GM19023 (cell line): ENCODE measurements around the gene ZNF747.
A peak's percentile ranks its signal among the peaks of the same experiment; 100 is the strongest.
"Not testable (repeated sequence)": the region's sequence is repeated elsewhere in the genome, so short reads cannot be mapped to it uniquely, and the experiment has no call there.

Source experiments
- ATAC-seq: cut with Tn5 transposase; IDR thresholded peaks from one replicate; pipeline ENCODE4 v1.9.1; 2021; ENCODE audit warnings: mild to moderate bottlenecking, moderate library complexity; ENCODE audit not compliant: unreplicated experiment

ZNF747 gene

GRCh38 chr16:30535106-30535776, 583 bp upstream of the ZNF747 start:
- no peak for ATAC-seq

- ATAC-seq = no peak
Observed at GRCh38 chr16:30533748-30534367, 800 bp downstream of the ZNF747 start.

GRCh38 chr16:30533146-30533522, 1.5 kb downstream of the ZNF747 start:
- ATAC-seq = no peak

- no peak for ATAC-seq
Observed at GRCh38 chr16:30532285-30533145, 2.1 kb downstream of the ZNF747 start.

GRCh38 chr16:30530163-30531037, 4.3 kb downstream of the ZNF747 start:
- no peak for ATAC-seq

- ATAC-seq = no peak
Observed at GRCh38 chr16:30528799-30529457, 5.7 kb downstream of the ZNF747 start.

- ATAC-seq = no peak
Observed at GRCh38 chr16:30527635-30528178, 7.0 kb downstream of the ZNF747 start.

- peak; percentile 79 for ATAC-seq
Observed at GRCh38 chr16:30526823-30527634, 7.6 kb downstream of the ZNF747 start.

- ATAC-seq = peak; percentile 24
Observed at GRCh38 chr16:30526137-30526822, 8.4 kb downstream of the ZNF747 start, which contains the start of gene ZNF768. TSS of gene ZNF768 (minus strand) at chr16:30526566. CDS start at chr16:30526413, 153 bp downstream.

GRCh38 chr16:30525844-30526136, 8.9 kb downstream of the ZNF747 start:
- ATAC-seq = no peak

- ATAC-seq = no peak
Observed at GRCh38 chr16:30524575-30525568, 9.8 kb downstream of the ZNF747 start.

GRCh38 chr16:30523768-30524574, 10.7 kb downstream of the ZNF747 start:
- no peak for ATAC-seq

- ATAC-seq = not testable (repeated sequence)
Observed at GRCh38 chr16:30522702-30523463, 11.8 kb downstream of the ZNF747 start.

GRCh38 chr16:30521873-30522641, 12.6 kb downstream of the ZNF747 start:
- no peak for ATAC-seq

- ATAC-seq = no peak
Observed at GRCh38 chr16:30521476-30521872, 13.2 kb downstream of the ZNF747 start.
